HG03520 (cell line): ENCODE measurements around the gene ZNF148.

ENCODE experiments used
- ATAC-seq: cut with Tn5 transposase; IDR thresholded peaks from one replicate; pipeline ENCODE4 v1.9.1; 2021; ENCODE audit warnings: mild to moderate bottlenecking, moderate library complexity; ENCODE audit not compliant: unreplicated experiment

The ZNF148 gene

GRCh38 chr3:125229707-125230106, 145.4 kb downstream of the ZNF148 start:
- ATAC-seq, result no peak

DNA sequence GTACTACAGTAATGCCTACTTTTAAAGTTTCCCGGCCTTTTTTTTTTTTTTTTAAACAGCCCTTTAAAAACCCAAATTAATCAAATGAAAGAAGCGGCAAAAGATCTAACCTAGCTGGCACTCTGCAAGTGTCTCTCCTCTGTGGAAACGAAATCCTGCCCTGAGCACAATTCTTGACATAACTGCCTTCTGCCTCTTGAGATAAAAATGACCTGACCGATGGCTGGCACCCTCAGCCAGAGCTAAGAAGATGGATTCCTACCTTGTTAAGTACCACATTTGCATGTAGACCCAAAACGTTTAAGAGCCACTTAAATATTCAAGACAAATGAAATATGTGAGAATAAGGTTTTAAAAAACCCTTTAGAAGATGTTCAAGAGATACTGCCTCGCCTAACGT, 146.0 kb downstream of the ZNF148 start:
- ATAC-seq, result no peak

GRCh38 chr3:125221831-125222230, 153.3 kb downstream of the ZNF148 start:
- ATAC-seq, result no peak

GRCh38 chr3:125220727-125221429, 154.2 kb downstream of the ZNF148 start:
- no peak for ATAC-seq

- no peak for ATAC-seq
Measured at GRCh38 chr3:125220183-125220582, 154.9 kb downstream of the ZNF148 start.

GRCh38 chr3:125219261-125219701, 155.8 kb downstream of the ZNF148 start:
- no peak for ATAC-seq

- ATAC-seq, result no peak
Measured at GRCh38 chr3:125214738-125215137, 160.4 kb downstream of the ZNF148 start.

DNA sequence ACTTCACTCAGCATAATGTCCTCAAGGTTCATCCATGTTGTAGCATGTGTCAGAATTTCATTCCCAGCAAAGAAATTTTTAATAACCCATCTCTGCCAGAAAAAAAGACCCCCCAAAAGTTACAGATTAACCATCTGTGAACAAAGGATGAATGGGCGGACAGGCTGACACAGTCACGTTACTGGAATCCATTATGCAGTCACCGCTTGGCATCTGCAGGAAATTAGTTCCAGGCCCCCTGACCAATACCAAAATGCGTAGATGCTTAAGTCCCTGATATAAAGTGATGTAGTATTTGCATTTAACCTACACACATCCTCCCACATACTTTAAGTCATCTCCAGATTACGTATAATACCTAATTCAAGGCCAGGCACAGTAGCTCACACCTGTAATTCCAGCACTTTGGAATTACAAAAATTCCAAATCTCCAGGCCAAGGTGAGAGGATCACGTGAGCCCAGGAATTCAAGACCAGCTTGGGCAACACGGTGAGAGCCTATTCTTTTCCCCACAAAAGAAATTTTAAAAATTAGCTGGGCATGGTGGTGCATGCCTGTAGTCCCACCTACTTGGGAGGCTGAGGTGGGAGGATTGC, 161.1 kb downstream of the ZNF148 start:
- no peak for ATAC-seq

DNA sequence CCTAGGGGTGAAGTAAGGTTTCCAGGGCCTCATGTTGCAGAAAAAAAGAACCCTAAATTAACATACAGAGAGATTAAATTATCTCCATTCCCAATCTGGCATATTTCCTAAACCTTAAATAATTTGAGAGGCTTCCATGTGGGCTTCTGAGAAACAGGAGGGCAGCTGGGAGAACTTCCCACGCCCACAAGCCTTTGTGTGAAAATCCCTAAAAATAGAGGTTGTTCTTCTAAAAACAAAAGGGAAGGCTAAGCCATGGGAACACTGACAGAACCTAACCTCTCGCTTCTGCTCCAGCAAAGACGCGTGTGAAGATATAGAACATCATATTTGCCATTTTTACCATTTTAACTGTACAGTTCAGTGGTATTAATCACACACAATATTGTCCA, 161.8 kb downstream of the ZNF148 start:
- ATAC-seq, result no peak

DNA sequence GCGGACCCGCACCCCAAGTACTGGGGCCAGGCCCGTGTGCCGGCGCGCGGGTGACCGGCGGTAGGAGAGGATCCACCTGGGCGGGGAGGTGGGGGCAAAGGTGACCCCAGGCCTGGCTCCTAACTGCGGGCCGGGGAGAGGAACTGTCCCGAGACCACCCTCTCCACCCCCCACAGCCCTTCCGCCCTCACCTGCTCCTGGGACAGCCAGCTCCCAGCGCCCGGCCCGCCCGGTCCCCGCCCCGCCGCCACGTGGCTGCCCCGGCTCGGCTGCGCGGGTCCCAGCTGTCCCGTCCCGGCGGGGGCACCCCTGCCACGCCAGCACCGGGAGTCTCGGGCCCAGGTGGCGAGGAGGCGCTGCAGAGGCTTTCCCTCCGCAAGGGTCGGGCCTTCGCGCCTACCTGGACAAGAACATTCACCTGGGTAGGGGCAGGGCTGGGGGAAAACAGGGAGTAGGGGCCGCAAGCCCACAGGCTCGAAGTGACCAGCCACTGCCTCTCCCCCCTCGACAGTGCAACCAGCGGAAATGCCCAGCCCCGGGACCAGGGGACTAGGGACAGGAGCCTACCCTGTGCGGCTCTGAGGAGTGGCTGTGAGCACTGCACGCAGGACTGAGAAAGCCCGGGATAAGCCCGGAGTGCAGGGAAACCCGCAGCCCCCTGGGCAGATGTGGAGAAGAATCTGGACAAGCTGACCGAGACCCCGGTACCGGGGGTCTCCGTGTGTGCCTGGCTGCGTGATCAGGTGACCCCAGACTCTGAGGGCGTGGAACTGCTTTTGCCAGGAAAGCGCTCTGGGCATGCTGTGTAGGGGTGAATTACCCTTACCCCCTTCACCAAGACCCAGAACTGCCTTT, 162.4 kb downstream of the ZNF148 start, which contains the start of gene SLC12A8:
TSS of gene SLC12A8 (minus strand) at position 240 of the 855 bp plus-strand sequence. CDS start 1,399 bp downstream, outside the sequence.
- no peak for ATAC-seq

DNA sequence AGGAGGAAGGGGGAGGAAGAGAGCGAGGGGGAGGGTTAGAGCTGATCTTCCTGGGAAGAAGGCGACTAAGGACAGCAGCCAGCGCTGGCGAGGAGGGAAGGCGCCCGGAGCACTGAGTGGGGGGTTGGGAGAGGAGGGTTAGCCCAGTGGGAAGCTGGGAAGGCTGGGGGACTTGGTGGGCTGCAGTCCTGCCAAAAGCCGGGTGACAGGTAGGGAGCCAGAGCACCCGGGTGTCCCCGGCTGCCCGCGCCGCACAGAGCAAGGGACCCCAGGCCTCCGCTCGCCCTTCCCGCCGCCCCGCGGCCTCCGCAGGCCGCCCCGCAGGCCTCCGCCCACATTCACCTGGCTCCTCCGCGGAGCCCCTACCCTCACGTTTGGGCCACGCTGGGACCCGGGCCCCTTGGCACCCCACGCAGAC, 163.0 kb downstream of the ZNF148 start:
- ATAC-seq, result no peak

DNA sequence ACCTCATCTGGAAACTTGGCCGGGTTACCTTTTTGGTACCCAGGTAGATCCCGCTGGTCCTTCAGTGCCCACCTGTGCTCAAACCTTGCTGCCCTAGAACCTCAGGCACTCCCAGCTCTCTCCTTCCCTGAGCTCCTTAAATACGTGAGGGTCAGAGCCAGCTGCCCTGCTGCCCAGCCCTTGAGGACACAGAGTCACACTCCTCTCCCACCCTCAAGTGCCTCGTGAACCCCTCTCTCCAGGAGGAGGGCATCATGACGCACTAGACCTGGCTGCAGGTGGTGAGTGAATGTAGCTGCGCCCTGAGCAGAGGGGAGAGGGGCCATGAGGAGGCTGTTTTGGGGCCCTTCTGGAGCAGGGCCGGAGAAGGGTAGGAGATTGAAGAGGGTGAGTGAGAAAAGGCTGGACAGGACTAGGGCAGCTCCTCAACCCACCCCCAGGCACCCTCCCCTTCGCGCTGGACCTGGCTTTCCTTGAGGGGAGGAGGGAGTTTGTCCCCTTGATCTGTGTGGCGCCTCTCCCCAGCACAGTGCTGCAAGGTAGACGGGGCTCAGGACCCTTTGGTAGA, 163.5 kb downstream of the ZNF148 start:
- ATAC-seq, result no peak

GRCh38 chr3:125207949-125208568, 167.1 kb downstream of the ZNF148 start:
- ATAC-seq, result no peak

- no peak for ATAC-seq
Measured at GRCh38 chr3:125207507-125207906, 167.6 kb downstream of the ZNF148 start.

GRCh38 chr3:125206934-125207333, 168.2 kb downstream of the ZNF148 start:
- no peak for ATAC-seq

- no peak for ATAC-seq
Measured at GRCh38 chr3:125203731-125204130, 171.4 kb downstream of the ZNF148 start.

DNA sequence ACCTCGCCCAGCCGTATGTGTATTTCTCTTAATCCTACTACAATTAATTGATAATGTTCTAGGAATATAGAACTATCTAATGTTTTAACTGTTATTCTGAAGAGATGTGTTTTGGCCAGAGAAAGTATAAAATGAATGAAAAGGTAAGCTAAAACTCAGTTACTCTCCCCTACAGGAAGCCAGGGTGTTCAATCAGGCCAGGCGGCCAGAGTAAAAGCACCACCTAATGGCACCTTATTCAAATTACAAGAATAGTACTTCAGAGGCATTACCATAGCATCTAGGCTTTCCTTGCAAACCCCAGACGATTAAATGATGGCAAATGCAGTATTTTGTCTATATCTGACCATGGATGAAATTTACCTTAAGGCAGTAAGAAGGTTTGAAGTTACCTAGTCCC, 172.9 kb downstream of the ZNF148 start:
- no peak for ATAC-seq

DNA sequence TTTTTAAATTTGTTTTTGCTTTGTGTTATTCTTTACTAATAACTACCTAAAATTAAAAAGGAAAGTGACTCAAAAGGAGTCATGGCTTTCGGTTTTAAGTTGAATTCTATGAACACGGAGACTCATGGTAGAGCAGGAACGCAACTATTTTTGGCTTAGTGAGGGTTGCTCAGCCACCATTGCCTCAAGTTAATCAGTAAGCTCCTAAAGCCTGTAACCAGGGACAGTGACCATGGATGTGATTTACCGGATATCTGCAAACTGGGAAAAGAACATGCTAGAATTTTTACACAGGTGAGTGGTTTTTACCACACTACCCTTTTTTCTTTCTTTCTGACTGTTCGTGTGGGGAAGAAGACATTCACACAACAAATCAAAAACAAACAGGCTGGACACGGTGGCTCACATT, 174.4 kb downstream of the ZNF148 start:
- peak; percentile 63 for ATAC-seq

GRCh38 chr3:125194849-125195601, 180.1 kb downstream of the ZNF148 start:
- ATAC-seq, result no peak
